HL-60/S4 (cell line): ENCODE measurements around the gene PIP5K1B.

ENCODE experiments used
- in situ Hi-C: fragments of 300-500 bp; cut with MboI; formaldehyde crosslinking; loops from 2 replicates; pipeline ENCODE4 v1.14.3; 2022; ENCODE audit warnings: low sequenced_read_pairs

Gene PIP5K1B

DNA sequence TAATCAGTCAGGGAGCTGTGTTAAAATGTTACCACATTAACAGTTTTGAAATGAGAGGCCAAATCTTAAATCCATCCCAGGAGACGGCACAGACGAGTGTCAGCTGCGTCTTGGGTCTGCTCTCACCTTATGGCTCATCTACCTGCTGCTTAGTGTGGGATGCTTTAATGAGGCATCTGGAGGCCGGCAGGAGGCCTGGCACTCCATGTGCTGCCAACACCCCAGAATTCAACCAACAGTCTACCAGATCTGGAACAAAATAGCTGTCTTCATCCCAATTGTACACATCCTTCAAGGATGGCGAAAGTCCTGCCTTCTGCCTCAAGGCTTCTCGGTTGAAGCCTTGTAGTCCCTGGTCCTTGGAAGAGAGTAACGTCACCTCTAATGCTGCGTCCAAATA lies 296.9 kb downstream of the PIP5K1B start:
- in situ Hi-C loops, result loop anchor here (10.0 to 25.0 kb wide), 3 partner anchors 290 to 490 kb away; partner anchors contain the start of gene PIP5K1B

GRCh38 chr9:69003051-69003450 lies 298.0 kb downstream of the PIP5K1B start:
- in situ Hi-C loops, result loop anchor here (10.0 to 25.0 kb wide), 3 partner anchors 291 to 491 kb away; partner anchors contain the start of gene PIP5K1B

- in situ Hi-C loops, result loop anchor here (10.0 to 25.0 kb wide), 3 partner anchors 293 to 493 kb away; partner anchors contain the start of gene PIP5K1B
Measured at GRCh38 chr9:69004836-69005235, 299.8 kb downstream of the PIP5K1B start.

GRCh38 chr9:69009708-69010107 lies 304.7 kb downstream of the PIP5K1B start:
- in situ Hi-C loops, result loop anchor here (10.0 to 25.0 kb wide), 3 partner anchors 297 to 497 kb away; partner anchors contain the start of gene PIP5K1B

DNA sequence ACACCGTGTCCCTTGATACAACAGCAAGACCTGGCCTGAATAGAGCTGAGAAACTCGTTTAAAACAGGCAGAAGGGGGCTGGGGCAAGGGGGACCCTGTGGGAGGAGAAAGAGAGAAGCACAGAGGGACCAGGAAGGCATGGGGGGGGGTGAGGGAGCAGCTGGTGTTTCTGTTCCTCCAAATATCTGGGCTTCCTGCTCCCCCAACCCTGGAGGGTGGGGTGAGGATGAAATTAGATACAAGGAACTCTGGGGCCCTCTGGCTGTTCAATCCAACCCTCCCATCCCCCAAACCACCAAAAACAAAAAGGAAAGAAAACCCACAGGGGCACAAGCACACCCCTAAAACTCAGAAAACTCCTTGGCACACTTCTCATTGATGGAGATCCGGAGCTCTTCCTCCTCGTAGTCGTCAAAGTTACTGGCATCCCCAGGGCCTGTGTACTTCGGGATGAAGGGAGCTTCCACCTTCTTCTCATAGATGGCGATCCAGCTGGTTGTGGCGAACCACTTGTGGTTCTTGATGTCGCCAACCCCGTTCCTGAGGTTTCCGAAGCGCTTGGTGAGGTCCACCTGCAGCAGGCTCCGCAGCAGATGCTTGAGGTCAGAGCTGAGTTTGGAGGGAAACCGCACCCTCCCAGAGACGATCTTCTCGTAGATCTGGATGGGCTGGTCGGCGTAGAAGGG lies 307.8 kb downstream of the PIP5K1B start:
- in situ Hi-C loops, result loop anchor here (25.0 kb wide), 2 partner anchors 301 to 501 kb away; partner anchors contain the start of gene PIP5K1B

DNA sequence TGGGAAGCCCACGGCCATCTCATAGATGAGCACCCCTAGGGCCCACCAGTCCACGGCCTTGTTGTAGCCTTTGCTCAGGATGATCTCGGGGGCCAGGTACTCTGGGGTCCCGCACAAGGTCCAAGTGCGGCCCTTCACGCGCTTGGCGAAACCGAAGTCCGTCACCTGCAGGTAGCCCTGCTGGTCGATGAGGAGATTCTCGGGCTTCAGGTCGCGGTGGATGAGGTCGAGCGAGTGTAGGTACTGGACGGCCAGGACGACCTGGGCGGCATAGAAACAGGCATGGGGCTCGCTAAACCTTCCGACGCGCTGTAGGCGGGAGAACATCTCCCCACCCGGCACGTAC lies 308.3 kb downstream of the PIP5K1B start:
- in situ Hi-C loops, result loop anchor here (25.0 kb wide), 2 partner anchors 301 to 501 kb away; partner anchors contain the start of gene PIP5K1B

DNA sequence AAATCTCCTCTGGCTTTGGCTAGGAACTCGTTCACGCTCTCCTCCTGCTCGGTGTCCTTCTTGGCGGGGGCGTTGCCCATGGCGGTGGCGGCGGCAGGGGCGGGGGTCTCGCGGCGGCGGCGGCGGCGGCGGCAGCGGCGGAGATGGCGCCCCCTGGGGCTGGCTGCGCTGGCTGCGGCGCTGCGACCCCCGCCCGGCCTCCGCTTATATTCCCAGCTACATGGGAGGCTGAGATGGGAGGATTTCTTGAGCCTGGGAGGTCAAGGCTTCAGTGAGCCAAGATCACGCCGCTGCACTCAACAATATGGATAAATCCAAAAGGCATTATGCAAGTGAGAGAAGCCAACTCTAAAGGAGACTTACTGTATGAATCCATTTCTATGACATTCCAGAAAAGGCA lies 309.0 kb downstream of the PIP5K1B start, which contains the start of gene PRKACG:
PRKACG (minus strand) TSS at position 101 of the 400 bp plus-strand sequence; CDS start at position 80, 21 bp downstream.
- in situ Hi-C loops, result loop anchor here (25.0 kb wide), 2 partner anchors 302 to 502 kb away; partner anchors contain the start of gene PIP5K1B

DNA sequence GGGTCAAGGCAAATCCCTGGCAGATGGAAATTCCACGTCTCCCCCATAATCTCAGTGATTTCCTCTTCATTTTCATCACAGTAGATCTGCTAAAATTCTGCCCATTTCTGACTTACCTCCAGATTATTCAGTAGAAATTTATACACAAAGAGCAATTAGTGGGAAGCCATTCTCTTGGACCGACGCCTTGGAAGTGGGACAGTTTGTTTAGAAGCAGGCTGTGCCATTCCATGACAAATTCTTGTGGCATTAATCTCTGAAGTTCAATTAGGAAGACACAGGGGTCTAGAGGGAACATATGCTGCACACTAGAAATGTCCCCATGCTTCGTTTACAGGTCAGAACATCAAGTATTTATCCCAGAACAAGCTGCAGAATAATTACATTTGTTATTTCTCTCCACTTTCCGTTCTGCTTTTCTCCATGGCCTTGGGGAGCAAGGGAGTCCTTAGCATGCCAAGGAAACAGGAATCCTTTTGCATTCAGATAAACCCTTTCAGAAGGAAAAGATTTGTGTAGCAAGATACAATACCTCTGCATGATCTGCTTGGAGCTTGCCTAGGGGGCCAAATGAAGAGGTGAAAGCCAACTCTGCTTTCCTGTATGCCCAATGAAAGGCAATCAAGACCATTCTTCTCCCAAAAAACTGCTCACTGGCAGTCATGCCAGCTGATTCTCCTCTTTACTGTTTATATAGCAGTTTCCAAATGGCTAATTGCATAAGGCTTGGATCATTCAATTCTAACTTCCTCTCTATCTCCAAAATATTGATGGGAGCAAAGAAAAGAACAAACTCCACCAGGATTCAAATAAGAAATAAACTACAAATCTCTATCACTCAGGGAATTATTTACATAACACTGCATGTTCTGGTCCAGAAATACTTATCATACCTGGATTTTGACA lies 311.4 kb downstream of the PIP5K1B start:
- in situ Hi-C loops, result loop anchor here (25.0 kb wide), 2 partner anchors 304 to 504 kb away; partner anchors contain the start of gene PIP5K1B

- in situ Hi-C loops, result loop anchor here (25.0 kb wide), 2 partner anchors 306 to 506 kb away; partner anchors contain the start of gene PIP5K1B
Measured at GRCh38 chr9:69018737-69019136, 313.7 kb downstream of the PIP5K1B start.

DNA sequence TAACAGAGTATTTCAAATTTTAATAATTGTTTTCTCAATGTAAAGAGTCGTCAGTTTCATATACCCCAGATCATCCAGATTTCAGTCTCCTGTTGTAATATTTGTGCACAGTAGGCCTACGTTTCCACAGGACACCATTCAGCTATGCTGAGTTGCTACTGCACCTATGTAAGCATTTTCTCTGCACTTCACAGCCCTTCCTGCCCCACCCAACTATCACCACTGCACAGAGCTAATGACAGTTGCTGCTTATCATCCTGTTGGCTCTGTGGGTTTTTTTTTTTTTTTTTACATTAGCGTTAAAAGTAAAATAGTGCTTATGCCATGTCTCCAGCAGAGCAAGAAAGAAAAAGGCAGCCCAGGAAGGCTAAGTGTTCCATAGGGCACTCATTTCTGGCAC lies 314.8 kb downstream of the PIP5K1B start:
- in situ Hi-C loops, result loop anchor here (25.0 kb wide), 2 partner anchors 308 to 508 kb away; partner anchors contain the start of gene PIP5K1B

DNA sequence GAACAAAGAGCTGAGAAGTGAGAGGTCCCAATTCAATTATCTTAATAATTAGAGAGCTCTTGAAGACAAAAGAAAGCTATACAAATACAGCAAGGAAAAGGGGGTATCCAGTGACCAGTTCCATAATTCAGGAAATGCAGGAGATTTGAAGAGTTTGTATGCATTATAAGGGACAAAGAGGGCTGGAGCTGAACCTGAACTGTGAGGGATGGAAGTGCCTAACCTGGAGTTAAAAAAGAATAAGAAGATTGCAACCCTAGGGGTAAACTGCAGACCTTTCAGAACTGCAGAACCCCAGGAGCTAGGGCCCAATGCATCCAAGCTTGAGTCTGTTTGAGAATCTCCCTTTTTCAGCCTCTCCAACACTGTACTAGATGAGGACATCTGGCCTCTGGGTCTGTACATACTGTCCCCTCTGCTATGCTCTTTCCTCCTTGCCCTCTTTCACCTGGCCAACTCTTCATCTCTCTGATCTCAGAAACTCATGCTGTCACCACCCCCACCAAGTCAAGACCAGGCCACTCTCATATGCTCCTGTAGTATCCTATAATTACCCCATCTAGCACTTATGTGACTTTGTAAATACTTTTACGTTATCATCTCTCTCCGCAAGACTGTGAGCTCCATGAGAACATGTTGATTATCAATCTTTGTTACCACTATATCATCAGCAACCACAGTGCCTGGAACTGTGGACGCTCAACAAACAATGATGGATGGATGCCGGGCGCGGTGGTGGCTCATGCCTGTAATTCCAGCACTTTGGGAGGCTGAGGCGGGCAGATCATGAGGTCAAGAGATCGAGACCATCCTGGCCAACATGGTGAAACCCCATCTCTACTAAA lies 315.5 kb downstream of the PIP5K1B start:
- in situ Hi-C loops, result loop anchor here (25.0 kb wide), 2 partner anchors 308 to 508 kb away; partner anchors contain the start of gene PIP5K1B

GRCh38 chr9:69023650-69024049 lies 318.6 kb downstream of the PIP5K1B start:
- in situ Hi-C loops, result loop anchor here (25.0 kb wide), 2 partner anchors 311 to 511 kb away; partner anchors contain the start of gene PIP5K1B

DNA sequence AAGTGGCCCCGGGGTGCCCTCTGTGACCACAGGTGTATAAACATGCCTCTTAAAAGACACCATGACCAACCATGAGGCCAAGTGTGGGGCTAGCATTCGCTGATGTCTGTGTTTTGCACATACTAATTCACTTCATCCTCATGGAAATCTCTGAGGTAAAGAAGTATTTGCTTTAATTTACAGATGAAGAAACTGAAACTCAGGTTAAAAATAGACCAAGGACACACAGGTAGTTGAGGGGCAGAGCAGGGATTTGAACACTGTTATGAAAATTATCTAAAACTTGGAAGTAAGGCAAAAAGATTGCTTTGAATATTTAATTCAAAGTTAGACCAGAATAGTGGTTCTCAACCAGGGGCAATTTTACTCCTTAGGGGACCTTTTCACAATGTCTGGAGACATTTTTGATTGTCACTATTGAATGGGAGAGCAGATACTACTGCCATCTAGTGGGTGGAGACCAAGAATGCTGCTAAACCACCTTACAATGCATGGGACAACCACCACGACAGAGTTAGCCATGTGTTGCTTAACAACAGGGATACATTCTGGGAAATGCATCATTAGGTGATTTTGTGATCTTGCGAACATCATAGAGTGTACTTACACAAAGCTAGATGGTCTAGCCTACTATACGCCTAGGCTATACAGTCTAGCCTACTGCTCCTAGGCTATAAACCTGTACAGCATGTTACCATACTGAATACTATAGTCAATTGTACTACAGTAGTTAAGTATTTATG lies 322.5 kb downstream of the PIP5K1B start:
- in situ Hi-C loops, result no loop called here

- in situ Hi-C loops, result no loop called here
Measured at GRCh38 chr9:69028754-69029153, 323.7 kb downstream of the PIP5K1B start.

GRCh38 chr9:69029535-69029934 lies 324.5 kb downstream of the PIP5K1B start:
- in situ Hi-C loops, result no loop called here

- in situ Hi-C loops, result no loop called here
Measured at GRCh38 chr9:69030851-69031645, 326.0 kb downstream of the PIP5K1B start.

GRCh38 chr9:69034071-69034470 lies 329.0 kb downstream of the PIP5K1B start:
- in situ Hi-C loops, result no loop called here
